ENCODE data around the gene PICK1.

DNA sequence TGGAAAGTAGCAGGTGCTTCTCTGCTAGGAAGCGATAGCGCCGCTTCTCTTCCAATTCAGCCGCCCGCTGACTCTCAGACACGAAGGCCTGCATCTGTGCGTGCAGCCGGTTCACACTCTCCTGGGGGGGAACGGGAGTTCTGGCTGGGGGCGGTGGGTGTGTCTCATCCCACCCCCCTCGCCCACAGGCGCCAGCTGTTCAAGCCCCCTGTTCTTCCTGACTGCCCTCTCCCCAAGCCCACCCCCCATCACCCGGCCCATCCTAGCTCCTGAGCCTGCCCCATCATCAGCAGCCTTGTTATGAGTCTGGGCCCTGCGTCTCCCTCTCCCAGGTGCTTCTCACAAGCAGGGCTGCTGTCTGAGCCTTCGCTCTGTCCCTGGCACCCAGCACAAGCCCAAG lies 39.9 kb downstream of the PICK1 start:
- no peak for TF ChIP-seq POLR2A (IDR thresholded peaks at IDR 0.05; ENCODE audit: low read depth, low read length)
- TF ChIP-seq FOS (IDR thresholded peaks at IDR 0.05; ENCODE audit: low read depth, low read length), result no peak
- TF ChIP-seq CTCF (conservative IDR thresholded peaks at IDR 0.05; ENCODE audit: low read depth, low read length), result no peak
- no peak for TF ChIP-seq USF2 (IDR thresholded peaks at IDR 0.05; ENCODE audit: low read depth, low read length)
- no peak for TF ChIP-seq CEBPB (IDR thresholded peaks at IDR 0.05; ENCODE audit: low read depth, low read length)
- no peak for TF ChIP-seq RCOR1 (IDR thresholded peaks at IDR 0.05; ENCODE audit: insufficient replicate concordance, low read length)
- no peak for TF ChIP-seq ELK1 (IDR thresholded peaks at IDR 0.05; ENCODE audit: borderline replicate concordance, low read depth, low read length)
- TF ChIP-seq SMC3 (IDR thresholded peaks at IDR 0.05; ENCODE audit: low read depth, low read length), result no peak
- TF ChIP-seq BHLHE40 (IDR thresholded peaks at IDR 0.05; ENCODE audit: low read depth, low read length), result no peak
- TF ChIP-seq MAFK (IDR thresholded peaks at IDR 0.05; ENCODE audit: low read depth, low read length), result no peak

All from IMR-90 (cell line).